Frontal cortex (tissue), 4 donors: Measurements from ENCODE around the gene VASH2. TPM values are rescaled to one million over a fixed set of nuclear protein-coding genes. Genes with fewer than 3 reads are reported as not detected.
"Not testable (repeated sequence)": the region's sequence is repeated elsewhere in the genome, so short reads cannot be mapped to it uniquely, and the experiment has no call there.

Source experiments
- DNase-seq, 2 donors: peaks; one replicate each; pipeline ENCODE4 v3.0.0; 2012; ENCODE audit warnings: low spot score in 2 of 2
- FAIRE-seq: peaks from 2 replicates; lab custom pipeline; 2012; peaks lifted over from hg19 to GRCh38; lab: Jason Lieb, UNC
- total RNA-seq: library from RNA; depleted of rRNA; stranded (reverse); fragments of >200 nt; gene quantifications from one replicate; pipeline ENCODE4 v1.2.3, GENCODE V29; 2014
- donor health status: control.
- donor health status: control.
- donor health status: control.

Gene VASH2
- total RNA-seq, 1 donor from 2014 or later = 28.1 TPM

- no peak for FAIRE-seq
- no peak for DNase-seq
These were observed 26.2 kb downstream of the VASH2 start for GRCh38 chr1:212976586-212976985.

- FAIRE-seq = no peak
- DNase-seq = no peak
These were observed 27.7 kb downstream of the VASH2 start for GRCh38 chr1:212977781-212978645.

GRCh38 chr1:212979340-212980122 lies 29.2 kb downstream of the VASH2 start:
- FAIRE-seq = no peak

GRCh38 chr1:212980123-212980785 lies 29.9 kb downstream of the VASH2 start:
- DNase-seq (no peak), FAIRE-seq (no peak)

More at GRCh38 chr1:212979340-212980122, 29.2 kb downstream of the VASH2 start:
- DNase-seq = no peak

DNA sequence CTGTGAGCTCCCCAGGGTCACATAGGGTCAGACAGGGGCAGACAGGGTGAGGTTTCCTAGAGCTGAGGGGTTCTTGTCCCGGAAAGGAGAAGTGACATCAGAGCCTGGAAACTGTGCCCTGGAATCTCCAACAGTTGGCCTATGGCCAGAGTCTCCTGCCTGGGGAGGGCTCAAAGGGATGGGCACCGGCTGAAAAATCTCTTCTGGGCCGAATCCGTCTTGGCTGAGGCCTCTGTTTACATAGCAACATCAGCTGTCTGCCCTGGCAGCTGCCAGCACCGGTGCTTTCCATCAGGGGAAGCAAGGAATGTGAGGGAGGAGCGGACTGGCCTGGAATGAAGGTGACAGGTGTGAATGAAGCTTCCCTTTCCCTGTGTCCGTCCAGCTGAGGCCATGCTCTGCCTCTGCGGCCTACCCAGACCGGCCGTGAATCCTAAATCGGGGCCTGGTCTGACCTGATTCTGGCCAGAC lies 30.7 kb downstream of the VASH2 start:
- FAIRE-seq = no peak
- DNase-seq = no peak

GRCh38 chr1:212981571-212982328 lies 31.4 kb downstream of the VASH2 start:
- no peak for DNase-seq

GRCh38 chr1:212982430-212983152 lies 32.2 kb downstream of the VASH2 start:
- peak in 1 of 2 donors; percentile 23 for DNase-seq
- FAIRE-seq = no peak

More at GRCh38 chr1:212981571-212982328, 31.4 kb downstream of the VASH2 start:
- FAIRE-seq = no peak

- no peak for FAIRE-seq
- DNase-seq = no peak
These were observed 33.1 kb downstream of the VASH2 start for GRCh38 chr1:212983482-212983881.

- DNase-seq (no peak), FAIRE-seq (no peak)
These were observed 34.4 kb downstream of the VASH2 start for GRCh38 chr1:212984522-212985291.

DNA sequence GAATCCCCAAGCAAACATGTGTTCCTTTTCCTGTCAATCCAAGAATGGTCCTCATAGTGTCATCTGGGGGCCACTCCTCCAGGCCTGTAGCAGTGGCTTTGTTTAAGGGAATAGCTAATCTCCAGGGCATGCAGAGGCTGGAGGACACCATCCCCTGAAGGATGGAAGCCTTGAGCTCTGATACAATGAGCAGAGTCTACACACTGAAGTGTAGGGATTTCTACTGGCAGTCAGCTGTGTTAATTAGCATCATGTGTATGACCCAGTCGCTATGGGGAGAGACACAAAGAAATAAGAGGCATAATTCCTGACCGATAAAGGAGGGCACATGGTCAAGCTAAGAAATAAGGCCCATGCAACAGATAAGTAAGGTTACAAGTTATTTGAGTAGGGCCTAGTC lies 36.2 kb downstream of the VASH2 start:
- no peak for FAIRE-seq
- DNase-seq = no peak

- FAIRE-seq = no peak
These were observed 37.5 kb downstream of the VASH2 start for GRCh38 chr1:212987702-212988322.

GRCh38 chr1:212990276-212990675 lies 39.9 kb downstream of the VASH2 start:
- DNase-seq (no peak), FAIRE-seq (no peak)

More at GRCh38 chr1:212987702-212988322, 37.5 kb downstream of the VASH2 start:
- DNase-seq = no peak

GRCh38 chr1:212993960-212994359 lies 43.6 kb downstream of the VASH2 start:
- not testable (repeated sequence) for FAIRE-seq, DNase-seq

GRCh38 chr1:212994926-212995325 lies 44.6 kb downstream of the VASH2 start:
- no peak for DNase-seq
- no peak for FAIRE-seq

GRCh38 chr1:213003256-213003655 lies 52.9 kb downstream of the VASH2 start:
- no peak for FAIRE-seq
- no peak for DNase-seq

GRCh38 chr1:213008564-213008963 lies 58.2 kb downstream of the VASH2 start:
- DNase-seq (no peak), FAIRE-seq (no peak)

DNA sequence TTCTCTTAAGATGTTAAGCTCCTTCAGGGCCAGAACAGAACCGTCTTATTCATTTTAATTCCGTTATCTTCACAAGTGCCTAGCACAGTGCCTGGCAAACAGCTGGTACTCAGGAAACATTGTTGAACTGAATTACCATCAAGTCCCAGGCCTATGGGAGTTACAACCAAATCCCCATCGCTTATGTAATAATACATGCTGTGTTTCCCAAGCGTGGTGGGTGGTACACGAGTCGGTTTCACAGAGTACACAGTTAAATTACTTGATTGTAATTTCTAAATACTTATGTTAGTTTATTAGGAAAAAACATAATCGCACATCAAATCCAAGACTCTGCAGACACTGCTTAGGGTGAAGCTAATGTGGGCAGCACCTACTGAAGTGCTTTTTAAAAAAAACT lies 64.3 kb downstream of the VASH2 start:
- FAIRE-seq = no peak
- DNase-seq = no peak
